ENCODE measurements around the gene PDE8B.

- TF ChIP-seq CTCF (IDR thresholded peaks at IDR 0.05 in 2 of 3, conservative IDR thresholded peaks at IDR 0.05 in 1 of 3; ENCODE audit: borderline replicate concordance in 1 of 3, insufficient read depth in 1 of 3, low read depth in 2 of 3, low read length in 2 of 3) (no peak), REST (IDR thresholded peaks at IDR 0.05; ENCODE audit: low read depth) (no peak), ZNF274 (IDR thresholded peaks at IDR 0.05; ENCODE audit: low read depth, low read length) (no peak)
These were observed 31.0 kb downstream of the PDE8B start for GRCh38 chr5:77241444-77241843.

Measured in HCT116 (cell line).